Activated T-helper 1 cell treated with anti-CD3 and anti-CD28 coated beads, Interleukin-12 subunit alpha, Interleukin-12 subunit beta, Interleukin-2, Interleukin-4 antibody, amounts not matched to agents 30 ng/mL and 10 ng/mL and 1 ng/mL, durations not matched to agents 14 hours and 24 hours and 36 hours (primary cell): ENCODE measurements around the gene ESPL1. TPM values are rescaled to one million over a fixed set of nuclear protein-coding genes. Genes with fewer than 3 reads are reported as not detected.

Experiments used
- total RNA-seq: library from RNA; stranded (reverse); gene quantifications from 2 replicates; pipeline ENCODE4 v1.2.3, GENCODE V29; 2022

ESPL1 gene
- total RNA-seq, 1 donor from 2014 or later, result 61.2 TPM

Other genes starting within 250 kb of the ESPL1 start
- gene TNS2, start 218.2 kb upstream of the ESPL1 start, total RNA-seq, result 2.7 and 3.1 TPM in 2 replicates
- gene SPRYD3, start 188.9 kb upstream of the ESPL1 start, total RNA-seq, result 41.2 and 42.6 TPM in 2 replicates
- 0.81 TPM in 1 of 2 replicates, not detected in the other for gene IGFBP6, start 170.6 kb upstream of the ESPL1 start, total RNA-seq
- gene SOAT2, start 164.8 kb upstream of the ESPL1 start, total RNA-seq, result not detected in 2 replicates
- 48.1 and 52.8 TPM in 2 replicates for gene ZNF740, start 87.6 kb upstream of the ESPL1 start, total RNA-seq
- 21.7 and 22.6 TPM in 2 replicates for gene CSAD, start 87.4 kb upstream of the ESPL1 start, total RNA-seq
- 258 and 266 TPM in 2 replicates for gene ITGB7, start 61.0 kb upstream of the ESPL1 start, total RNA-seq
- 58.6 and 61.6 TPM in 2 replicates for gene RARG, start 36.1 kb upstream of the ESPL1 start, total RNA-seq
- gene PFDN5, start 27.2 kb downstream of the ESPL1 start, total RNA-seq, result 344 and 350 TPM in 2 replicates
- gene MYG1, start 31.4 kb downstream of the ESPL1 start, total RNA-seq, result 107 and 111 TPM in 2 replicates
- 81.4 and 85.7 TPM in 2 replicates for gene AAAS, start 53.3 kb downstream of the ESPL1 start, total RNA-seq
- not detected in 2 replicates for gene SP7, start 68.1 kb downstream of the ESPL1 start, total RNA-seq
- 65.6 and 66.0 TPM in 2 replicates for gene SP1, start 111.9 kb downstream of the ESPL1 start, total RNA-seq
- gene AMHR2, start 155.6 kb downstream of the ESPL1 start, total RNA-seq, result not detected in 2 replicates
- 206 and 219 TPM in 2 replicates for gene PRR13, start 173.4 kb downstream of the ESPL1 start, total RNA-seq
- gene PCBP2, start 183.8 kb downstream of the ESPL1 start, total RNA-seq, result 865 and 896 TPM in 2 replicates
- gene MAP3K12, start 231.2 kb downstream of the ESPL1 start, total RNA-seq, result 15.7 and 18.4 TPM in 2 replicates
- gene TARBP2, start 233.0 kb downstream of the ESPL1 start, total RNA-seq, result 47.7 and 48.2 TPM in 2 replicates
- gene NPFF, start 239.2 kb downstream of the ESPL1 start, total RNA-seq, result 0.44 TPM in 1 of 2 replicates, not detected in the other